Endothelial cell (in vitro differentiated cells): Measurements from ENCODE around the gene CACNA1C. TPM values are rescaled to one million over a fixed set of nuclear protein-coding genes. Genes with fewer than 3 reads are reported as not detected.

ENCODE experiments used
- DNase-seq: peaks from one replicate; pipeline ENCODE4 v3.0.0; 2021; ENCODE audit warnings: low spot score
- H3K27ac Mint-ChIP-seq: one replicate; pipeline ENCODE4 v1.8.0; 2021; ENCODE audit warnings: mixed read lengths, inconsistent platforms; ENCODE audit not compliant: unreplicated experiment
- H3K27me3 Mint-ChIP-seq: one replicate; pipeline ENCODE4 v1.8.0; 2021; ENCODE audit warnings: mild to moderate bottlenecking, moderate library complexity, mixed read lengths, inconsistent platforms; ENCODE audit not compliant: unreplicated experiment
- H3K36me3 Mint-ChIP-seq: one replicate; pipeline ENCODE4 v1.8.0; 2021; ENCODE audit warnings: mild to moderate bottlenecking, low read depth, mixed read lengths, inconsistent platforms; ENCODE audit not compliant: unreplicated experiment
- H3K4me1 Mint-ChIP-seq: one replicate; pipeline ENCODE4 v1.8.0; 2021; ENCODE audit warnings: mild to moderate bottlenecking, mixed read lengths, inconsistent platforms; ENCODE audit not compliant: unreplicated experiment
- H3K4me3 Mint-ChIP-seq: one replicate; pipeline ENCODE4 v1.8.0; 2021; ENCODE audit warnings: mild to moderate bottlenecking, mixed read lengths, inconsistent platforms; ENCODE audit not compliant: unreplicated experiment
- H3K9me3 Mint-ChIP-seq: one replicate; pipeline ENCODE4 v1.8.0; 2021; ENCODE audit warnings: mixed read lengths, inconsistent platforms; ENCODE audit not compliant: unreplicated experiment
- total RNA-seq: library from RNA; stranded (reverse); fragmentation: NEBNext Ultra II Directional; extraction: Animal tissue kit (Norgen Biotek cat#: 25700); gene quantifications from one replicate; pipeline ENCODE4 v1.2.1, GENCODE V29; 2021; ENCODE audit not compliant: unreplicated experiment
- TF ChIP-seq, protein P1 (sequence below): fragments of 200-600 bp; sonication (generic); IDR thresholded peaks from one replicate; pipeline ENCODE4 v1.5.0; 2021; ENCODE audit warnings: antibody characterized with exemption; ENCODE audit not compliant: unreplicated experiment

The CACNA1C gene
- total RNA-seq, 1 donor from 2014 or later, result 11.1 TPM

DNA sequence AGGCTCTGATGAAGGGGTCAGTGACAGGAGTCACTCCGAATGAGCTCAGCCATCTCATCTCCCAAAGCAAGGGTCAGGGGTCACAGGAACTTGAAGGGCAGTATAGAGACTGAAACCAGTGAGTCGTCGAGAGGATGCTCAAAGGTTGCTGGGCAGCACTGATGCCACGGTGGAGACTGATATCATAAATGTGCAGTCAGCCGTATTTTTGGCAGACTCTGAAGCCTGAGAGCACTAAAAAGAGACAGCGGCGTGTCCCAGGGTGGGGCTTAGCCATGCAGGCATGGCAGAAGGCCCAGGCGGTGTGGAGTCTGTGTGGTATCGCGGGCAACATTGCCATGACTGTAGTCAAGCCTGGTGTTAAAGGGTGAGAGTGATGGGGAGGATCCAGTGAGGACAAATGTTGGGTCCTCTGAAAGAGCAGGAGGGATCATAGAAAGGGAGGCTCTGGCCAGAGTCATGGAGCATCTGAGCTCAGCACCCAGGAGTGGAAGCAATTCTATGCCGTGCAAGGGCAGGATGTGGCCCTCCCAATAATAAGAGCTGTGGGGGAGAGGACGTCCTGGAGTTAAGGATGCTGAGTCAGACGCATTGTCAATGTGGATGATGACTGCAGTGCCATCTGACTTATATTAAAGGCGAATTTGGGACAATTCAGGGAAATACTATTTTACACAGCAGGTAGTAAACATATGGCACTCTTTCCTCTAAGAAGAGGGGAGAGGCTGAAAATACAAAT lies 500.8 kb downstream of the CACNA1C start:
- Mint-ChIP-seq H3K9me3 (no peaks in the 10 kb centered on the region), H3K27ac (no peak overlapping the region), H3K36me3 (no peaks in the 10 kb centered on the region)

DNA sequence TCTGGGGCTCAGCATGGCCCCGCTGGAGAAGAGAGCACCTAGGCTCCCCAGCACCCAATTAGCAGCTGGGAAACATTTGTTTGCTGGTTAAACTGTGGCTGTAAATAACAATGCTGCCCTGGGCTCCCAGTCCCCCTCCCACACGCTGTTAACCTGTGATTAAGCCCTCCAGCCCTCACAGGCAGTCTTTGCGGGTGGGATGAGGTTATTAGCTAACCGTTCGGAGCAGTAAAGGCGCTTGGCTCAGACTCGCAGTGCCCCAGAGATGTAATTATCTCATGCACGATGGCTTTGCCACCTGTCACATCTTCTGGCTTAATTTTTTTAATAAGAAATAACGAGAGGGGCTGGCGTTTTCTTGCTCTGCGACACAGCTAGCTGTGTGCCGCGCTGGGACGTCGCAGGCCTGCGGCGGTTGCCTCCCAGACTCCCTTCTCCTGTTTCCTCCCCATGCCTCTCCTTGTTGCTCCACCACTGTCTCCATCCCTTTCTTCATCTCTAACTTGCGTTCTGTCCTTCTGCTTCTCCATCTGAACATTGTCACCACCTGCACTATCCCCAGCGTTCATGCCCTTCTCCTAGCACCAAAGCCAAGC lies 502.8 kb downstream of the CACNA1C start:
- H3K9me3 Mint-ChIP-seq, result no peaks in the 10 kb centered on the region
- H3K36me3 Mint-ChIP-seq, result no peaks in the 10 kb centered on the region

More for the DNA sequence above, 500.8 kb downstream of the CACNA1C start:
- H3K4me3 Mint-ChIP-seq, result no peak overlapping the region
- peaks cover 8% of the 10 kb centered on the region for H3K27me3 Mint-ChIP-seq
- no peak for DNase-seq
- H3K4me1 Mint-ChIP-seq, result no peaks in the 10 kb centered on the region
- TF ChIP-seq, protein P1, sequence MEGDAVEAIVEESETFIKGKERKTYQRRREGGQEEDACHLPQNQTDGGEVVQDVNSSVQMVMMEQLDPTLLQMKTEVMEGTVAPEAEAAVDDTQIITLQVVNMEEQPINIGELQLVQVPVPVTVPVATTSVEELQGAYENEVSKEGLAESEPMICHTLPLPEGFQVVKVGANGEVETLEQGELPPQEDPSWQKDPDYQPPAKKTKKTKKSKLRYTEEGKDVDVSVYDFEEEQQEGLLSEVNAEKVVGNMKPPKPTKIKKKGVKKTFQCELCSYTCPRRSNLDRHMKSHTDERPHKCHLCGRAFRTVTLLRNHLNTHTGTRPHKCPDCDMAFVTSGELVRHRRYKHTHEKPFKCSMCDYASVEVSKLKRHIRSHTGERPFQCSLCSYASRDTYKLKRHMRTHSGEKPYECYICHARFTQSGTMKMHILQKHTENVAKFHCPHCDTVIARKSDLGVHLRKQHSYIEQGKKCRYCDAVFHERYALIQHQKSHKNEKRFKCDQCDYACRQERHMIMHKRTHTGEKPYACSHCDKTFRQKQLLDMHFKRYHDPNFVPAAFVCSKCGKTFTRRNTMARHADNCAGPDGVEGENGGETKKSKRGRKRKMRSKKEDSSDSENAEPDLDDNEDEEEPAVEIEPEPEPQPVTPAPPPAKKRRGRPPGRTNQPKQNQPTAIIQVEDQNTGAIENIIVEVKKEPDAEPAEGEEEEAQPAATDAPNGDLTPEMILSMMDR, result no peak

DNA sequence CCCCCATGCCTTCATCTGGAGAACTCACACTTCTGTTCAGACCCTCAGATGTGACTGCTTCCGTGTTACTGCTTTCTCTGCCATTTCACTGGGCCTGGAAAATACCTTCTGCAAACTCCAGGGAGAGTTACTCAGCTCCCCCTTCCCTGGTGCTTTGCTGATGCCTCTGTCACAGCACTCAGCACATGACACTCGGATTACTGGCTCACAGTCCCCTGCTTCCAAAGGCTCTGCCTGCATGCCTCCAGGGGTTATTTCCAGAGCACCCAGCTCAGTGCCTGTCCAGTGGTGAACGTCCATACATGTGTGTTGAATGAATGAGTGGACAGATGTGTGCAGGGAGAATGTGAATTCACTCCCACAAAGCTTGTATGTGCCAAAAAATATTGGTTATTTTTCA lies 504.8 kb downstream of the CACNA1C start:
- Mint-ChIP-seq H3K27me3 (peaks cover 4% of the 10 kb centered on the region), H3K4me1 (peaks cover 14% of the 10 kb centered on the region), H3K4me3 (no peak overlapping the region), H3K9me3 (no peaks in the 10 kb centered on the region), H3K36me3 (no peaks in the 10 kb centered on the region), H3K27ac (no peak overlapping the region)
- TF ChIP-seq, protein P1, result no peak
- no peak for DNase-seq

More for the DNA sequence above, 502.8 kb downstream of the CACNA1C start:
- no peak overlapping the region for H3K27ac Mint-ChIP-seq
- H3K4me1 Mint-ChIP-seq, result no peaks in the 10 kb centered on the region
- no peak overlapping the region for H3K4me3 Mint-ChIP-seq
- TF ChIP-seq, protein P1, result no peak
- DNase-seq, result no peak
- H3K27me3 Mint-ChIP-seq, result peaks cover 4% of the 10 kb centered on the region

DNA sequence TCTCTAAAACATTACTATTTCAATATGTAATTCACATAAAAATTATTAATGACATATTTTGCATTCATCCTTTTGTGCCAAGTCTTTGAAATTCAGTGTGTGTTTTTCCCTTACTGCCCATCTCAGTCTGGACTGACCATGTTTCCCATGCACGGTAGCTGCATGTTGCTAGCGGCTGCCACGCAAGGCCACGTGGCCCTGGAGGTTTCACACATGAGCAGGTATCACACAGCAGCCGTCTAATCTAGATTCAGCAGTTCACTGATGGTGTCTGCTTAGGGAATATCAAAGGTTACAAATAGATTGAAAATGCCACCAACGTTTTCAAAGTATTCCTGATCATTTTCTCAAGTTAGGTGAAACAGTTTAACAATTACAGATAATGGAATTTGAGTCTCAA lies 507.1 kb downstream of the CACNA1C start:
- TF ChIP-seq, protein P1, result no peak
- Mint-ChIP-seq H3K4me3 (no peak overlapping the region), H3K9me3 (no peaks in the 10 kb centered on the region), H3K27me3 (peaks cover 6% of the 10 kb centered on the region), H3K4me1 (peaks cover 14% of the 10 kb centered on the region), H3K27ac (no peak overlapping the region), H3K36me3 (no peaks in the 10 kb centered on the region)
- DNase-seq, result no peak

DNA sequence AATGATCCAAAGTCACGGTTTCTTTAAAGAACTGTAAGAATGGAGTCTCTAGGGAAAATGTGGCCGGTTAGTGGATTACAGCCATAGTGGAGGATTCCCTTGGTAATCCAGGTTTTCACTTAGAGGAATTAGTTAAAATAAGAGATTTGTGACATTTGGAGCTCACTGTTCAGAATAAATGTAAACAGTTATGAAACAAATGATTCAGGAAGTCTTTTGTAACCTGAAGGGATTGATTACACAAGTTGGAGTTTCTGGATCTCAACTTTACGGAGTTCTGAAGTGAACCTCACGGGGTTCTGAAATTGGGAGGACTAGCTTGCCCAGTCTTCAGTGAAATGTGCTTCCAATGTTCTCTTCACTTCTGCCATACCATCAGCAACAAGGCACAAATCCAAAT lies 507.6 kb downstream of the CACNA1C start:
- TF ChIP-seq, protein P1, result no peak
- peaks cover 14% of the 10 kb centered on the region for H3K4me1 Mint-ChIP-seq
- DNase-seq, result no peak
- H3K27me3 Mint-ChIP-seq, result peaks cover 6% of the 10 kb centered on the region
- no peaks in the 10 kb centered on the region for H3K9me3 Mint-ChIP-seq
- no peak overlapping the region for H3K27ac Mint-ChIP-seq
- no peaks in the 10 kb centered on the region for H3K36me3 Mint-ChIP-seq
- no peak overlapping the region for H3K4me3 Mint-ChIP-seq
